GM19023 (cell line): ENCODE results near the gene ABCD2.
"Not testable (repeated sequence)": the region's sequence is repeated elsewhere in the genome, so short reads cannot be mapped to it uniquely, and the experiment has no call there.

Experiments used
- ATAC-seq: cut with Tn5 transposase; IDR thresholded peaks from one replicate; pipeline ENCODE4 v1.9.1; 2021; ENCODE audit warnings: mild to moderate bottlenecking, moderate library complexity; ENCODE audit not compliant: unreplicated experiment

The ABCD2 gene

DNA sequence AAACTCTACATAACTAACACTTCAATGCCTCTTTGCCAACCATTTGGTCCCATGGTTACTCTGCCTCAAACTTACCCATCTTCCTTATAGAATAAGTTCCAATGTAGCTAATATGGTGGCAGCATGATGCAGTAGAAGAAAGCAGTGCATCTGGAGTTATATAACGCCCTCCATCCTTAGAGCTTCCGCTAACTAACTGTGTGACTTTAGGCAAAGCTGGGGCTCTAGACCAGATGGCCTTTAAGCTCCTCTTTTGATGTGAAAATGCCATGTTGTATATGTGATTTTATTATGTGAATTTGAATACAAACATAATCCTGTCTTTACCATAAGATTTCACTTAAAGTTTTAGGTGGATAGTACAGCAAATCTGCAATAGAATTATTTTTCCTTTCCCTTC is 6.1 kb downstream of the ABCD2 start:
- ATAC-seq, result no peak

DNA sequence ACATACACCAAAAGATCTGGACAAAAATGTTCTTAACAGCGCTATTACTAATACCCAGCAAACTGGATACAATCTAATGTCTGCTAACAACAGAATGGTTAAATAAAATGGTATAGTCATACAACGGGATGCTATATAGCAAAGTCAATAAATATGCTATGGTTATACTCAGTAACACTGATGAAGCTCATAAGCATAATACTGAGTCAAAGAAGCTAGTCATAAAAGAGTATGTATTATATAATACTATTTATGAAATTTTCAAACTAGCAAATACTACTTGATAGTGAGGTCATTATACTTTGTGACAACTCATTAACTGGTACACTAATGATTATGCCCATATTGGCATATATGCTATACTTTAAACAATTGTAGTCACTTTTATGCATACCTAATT is 7.4 kb downstream of the ABCD2 start:
- ATAC-seq, result no peak

GRCh38 chr12:39611818-39612217 is 7.8 kb downstream of the ABCD2 start:
- ATAC-seq, result no peak

DNA sequence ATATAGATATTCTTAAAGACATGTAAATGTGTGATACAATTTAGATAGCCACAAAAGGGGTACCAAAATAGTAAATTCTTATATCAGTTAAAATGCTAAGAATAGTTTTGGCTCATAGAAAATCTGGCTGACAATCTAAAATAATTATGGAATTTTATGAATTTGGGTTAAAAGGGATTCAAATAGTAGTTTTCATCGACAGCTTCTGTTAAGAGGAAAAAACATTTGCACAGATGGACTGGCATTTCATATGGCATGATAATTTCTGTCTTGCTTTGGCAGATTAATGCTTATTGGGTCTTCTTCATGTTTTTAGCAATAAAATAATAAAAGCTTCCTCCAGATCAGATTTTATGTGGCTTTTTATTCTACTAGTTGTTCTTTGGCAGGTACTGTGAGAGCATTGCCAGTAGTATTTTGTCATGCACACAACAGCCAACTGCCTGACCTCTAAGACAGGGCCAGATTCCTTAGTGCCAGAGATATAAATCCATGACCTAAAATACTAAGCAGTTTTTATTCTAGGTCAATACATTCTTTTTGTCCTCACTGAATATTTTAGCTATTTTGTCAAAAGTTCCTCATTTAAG is 9.1 kb downstream of the ABCD2 start:
- no peak for ATAC-seq

DNA sequence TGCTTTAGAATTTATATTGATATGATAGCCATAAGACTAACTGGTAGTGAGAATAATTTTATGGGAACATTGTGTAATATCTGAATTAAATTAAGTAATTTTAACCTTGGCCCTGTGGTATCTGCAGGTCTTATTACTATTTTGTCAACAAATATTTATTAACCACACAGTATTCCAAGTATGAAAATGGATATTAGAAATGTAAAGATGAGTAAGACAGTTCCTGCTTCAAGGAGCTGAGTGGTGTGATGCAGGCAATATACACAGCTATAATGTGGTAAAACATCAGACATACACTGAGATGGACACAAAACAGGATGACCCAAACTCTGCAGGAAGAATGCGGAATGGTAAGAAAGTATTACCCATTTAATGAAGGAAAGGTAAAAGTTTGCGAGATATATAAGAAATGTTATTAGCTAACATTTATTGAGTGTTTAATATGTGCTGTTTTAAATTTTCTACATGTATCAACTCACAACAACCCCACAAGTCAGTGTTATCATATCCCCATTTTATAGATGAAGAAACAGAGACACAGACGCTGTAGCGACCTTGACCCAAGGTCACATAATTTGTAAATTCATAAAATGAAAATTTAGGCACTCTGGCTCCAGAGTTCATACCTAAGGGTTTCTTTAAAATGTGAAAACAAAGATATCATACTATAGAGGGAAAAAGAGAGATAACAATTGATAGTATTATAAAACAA is 12.7 kb downstream of the ABCD2 start:
- no peak for ATAC-seq

DNA sequence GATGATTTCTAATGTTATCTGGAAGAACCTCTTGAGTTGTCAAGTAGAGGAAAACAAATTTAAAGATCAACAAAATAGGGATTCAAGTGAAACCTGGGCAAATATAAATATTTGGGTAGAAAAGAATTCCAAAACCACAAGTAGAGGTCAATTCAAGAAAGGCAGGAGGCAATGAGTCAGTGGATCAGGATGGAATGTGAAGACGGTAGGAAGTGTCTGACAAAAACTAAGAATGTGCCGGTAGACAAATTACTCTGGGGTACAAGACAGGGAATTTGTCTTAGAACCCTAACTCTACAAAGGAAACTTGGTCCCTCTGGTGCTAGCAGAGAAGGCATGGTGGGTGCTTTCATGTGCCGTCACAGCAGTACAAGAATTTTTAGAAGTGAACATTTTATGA is 13.6 kb downstream of the ABCD2 start:
- no peak for ATAC-seq

DNA sequence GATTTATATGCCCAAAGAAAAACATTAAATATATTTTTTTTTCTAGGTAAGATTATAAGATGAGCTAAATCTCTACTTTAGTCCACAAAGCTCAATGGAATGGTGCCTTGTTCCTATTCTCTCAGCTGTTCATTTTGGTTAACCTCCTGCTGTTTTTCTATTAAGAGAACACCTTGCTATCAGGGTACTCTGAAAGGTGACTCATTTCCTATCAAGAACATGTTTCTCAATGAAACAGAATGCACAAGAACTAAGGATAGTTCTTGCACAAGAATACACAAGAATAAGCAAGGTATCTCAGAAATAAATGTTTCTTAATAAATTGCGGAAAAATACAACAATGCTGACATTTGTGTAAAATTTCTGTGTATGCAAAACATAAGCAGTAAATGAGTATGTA is 14.1 kb downstream of the ABCD2 start:
- no peak for ATAC-seq

- ATAC-seq, result no peak
Observed at GRCh38 chr12:39603065-39603464, 16.5 kb downstream of the ABCD2 start.

GRCh38 chr12:39601951-39602350 is 17.7 kb downstream of the ABCD2 start:
- ATAC-seq, result not testable (repeated sequence)

GRCh38 chr12:39595928-39596327 is 23.7 kb downstream of the ABCD2 start:
- no peak for ATAC-seq

- ATAC-seq, result no peak
Observed at GRCh38 chr12:39592295-39592694, 27.3 kb downstream of the ABCD2 start.

- no peak for ATAC-seq
Observed at GRCh38 chr12:39588348-39588747, 31.3 kb downstream of the ABCD2 start.

DNA sequence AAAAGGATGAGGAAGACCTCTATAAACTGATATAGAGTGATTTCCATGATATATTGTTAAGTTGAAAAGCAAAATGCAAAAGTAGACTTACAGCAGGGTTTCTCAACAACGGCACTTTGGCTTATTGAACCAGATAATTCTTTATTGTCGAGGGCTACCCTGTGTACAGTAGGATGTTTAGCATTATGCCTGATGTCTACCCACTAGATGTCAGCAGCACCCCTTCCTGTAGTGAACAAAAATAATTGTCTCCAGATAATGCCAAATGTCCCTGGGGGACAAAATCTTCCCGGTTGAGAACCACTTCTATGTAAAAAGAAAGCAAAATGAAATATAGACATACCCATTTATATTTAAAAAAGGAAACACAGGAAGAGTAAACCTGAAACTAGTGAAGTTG is 32.4 kb downstream of the ABCD2 start:
- no peak for ATAC-seq

- ATAC-seq, result no peak
Observed at GRCh38 chr12:39586816-39587215, 32.8 kb downstream of the ABCD2 start.

DNA sequence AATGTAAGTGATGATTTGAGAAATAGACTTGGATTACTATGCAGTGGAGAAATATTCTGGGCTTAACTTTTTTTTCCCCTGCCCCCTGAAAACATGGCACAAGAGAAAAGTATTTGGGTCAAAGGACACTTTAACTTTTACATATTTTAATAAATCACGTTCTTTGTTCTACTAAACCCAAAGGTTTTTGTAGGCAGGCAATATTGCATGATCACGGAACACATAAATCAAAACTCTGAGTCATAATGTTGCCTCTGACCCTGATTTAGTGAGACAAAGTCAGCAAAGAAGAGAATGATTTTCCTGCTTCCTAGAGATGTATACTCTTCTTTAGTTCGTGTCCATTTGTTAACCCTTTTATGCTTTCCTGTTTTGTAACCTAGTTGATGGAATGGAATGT is 38.0 kb downstream of the ABCD2 start:
- ATAC-seq, result no peak

- ATAC-seq, result no peak
Observed at GRCh38 chr12:39575498-39575875, 44.1 kb downstream of the ABCD2 start.

DNA sequence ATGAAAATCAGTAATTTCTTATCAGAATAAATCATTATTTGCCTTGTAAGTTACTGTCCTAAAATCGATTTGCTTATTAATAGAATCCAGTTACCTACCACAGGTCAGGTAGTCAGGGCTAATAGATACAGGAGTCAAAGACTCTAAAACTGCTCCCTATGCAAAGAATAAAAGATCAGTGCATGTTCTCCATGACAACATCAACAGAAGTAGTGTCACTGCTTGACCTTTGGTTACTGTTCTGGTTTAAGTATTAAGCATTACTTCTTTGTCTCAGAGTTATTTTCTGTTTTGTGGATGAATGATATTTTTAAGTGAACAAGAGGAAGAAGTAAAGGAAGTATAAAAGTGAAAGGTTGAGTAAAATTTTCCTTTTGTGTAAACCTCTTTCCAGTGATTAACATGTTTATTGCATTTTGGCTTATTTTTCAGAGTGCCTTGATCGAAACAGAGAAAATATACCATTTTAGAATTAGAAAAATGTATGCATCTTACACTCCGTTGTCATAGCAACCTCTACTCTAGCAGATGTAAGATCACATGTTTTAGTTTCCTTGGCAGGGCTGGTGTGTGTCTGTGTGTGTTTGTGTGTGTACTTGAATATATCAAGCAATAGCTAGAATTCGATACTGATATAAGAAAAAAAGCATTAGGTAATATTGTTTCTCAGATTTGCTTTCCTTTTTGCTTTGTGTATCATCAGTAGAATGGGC is 44.7 kb downstream of the ABCD2 start:
- no peak for ATAC-seq

DNA sequence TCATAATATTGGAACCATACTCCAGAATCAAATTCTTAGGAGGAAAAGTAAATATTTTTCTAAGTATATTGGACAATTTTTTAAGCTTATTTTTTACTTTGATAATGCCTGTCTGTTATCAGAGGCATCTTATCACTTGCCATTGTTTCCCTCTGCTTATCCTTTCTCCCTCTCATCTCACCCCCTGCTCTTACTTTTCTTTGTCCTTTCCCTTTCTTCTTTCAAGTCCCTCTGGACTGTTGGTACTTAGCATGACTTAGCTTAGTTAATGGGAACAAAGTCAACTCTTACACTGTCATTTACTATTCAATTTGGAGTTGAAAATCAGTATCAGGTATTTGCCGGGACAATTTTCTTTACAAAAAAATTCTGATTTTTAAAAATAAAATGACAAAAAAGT is 45.2 kb downstream of the ABCD2 start:
- ATAC-seq, result no peak

DNA sequence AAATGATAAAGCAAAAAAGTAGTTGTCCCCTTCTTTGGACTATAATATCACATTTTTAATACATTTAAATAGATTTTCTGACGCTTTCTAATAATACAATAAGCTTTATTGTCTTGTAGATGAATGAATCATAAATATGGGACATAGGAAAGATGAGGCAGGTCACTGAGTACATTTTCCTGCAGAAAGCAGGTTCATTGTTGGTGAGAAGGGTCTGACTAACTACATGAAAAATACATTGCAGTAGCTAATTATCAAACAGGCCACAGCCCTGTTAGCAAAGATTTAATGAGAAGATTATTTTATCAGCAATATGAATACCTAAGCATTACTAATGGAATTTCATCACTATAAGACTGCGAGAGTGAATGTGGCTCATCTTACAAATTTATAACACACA is 45.6 kb downstream of the ABCD2 start:
- no peak for ATAC-seq

- ATAC-seq, result no peak
Observed at GRCh38 chr12:39572551-39572950, 47.1 kb downstream of the ABCD2 start.

GRCh38 chr12:39571351-39571750 is 48.3 kb downstream of the ABCD2 start:
- no peak for ATAC-seq

DNA sequence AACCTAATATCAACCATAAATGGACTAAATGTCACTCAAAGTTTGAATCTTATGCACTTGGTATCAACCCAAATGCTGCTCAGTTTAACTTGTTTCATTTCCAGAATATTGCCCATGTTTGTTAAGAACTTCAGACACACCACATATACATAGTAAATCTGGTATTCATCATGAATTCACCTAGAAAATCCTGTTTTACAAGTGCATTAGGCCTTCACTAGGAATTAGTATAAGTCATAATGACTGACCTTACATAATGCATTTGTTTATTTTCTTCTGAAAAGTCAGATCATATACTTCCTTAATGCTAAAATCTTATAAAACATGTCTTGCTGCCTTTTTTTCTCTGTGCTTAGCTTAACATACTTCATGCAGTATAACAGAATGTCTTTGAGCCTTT is 66.1 kb downstream of the ABCD2 start:
- no peak for ATAC-seq
